Measurements from ENCODE around the gene NGFR.

DNA sequence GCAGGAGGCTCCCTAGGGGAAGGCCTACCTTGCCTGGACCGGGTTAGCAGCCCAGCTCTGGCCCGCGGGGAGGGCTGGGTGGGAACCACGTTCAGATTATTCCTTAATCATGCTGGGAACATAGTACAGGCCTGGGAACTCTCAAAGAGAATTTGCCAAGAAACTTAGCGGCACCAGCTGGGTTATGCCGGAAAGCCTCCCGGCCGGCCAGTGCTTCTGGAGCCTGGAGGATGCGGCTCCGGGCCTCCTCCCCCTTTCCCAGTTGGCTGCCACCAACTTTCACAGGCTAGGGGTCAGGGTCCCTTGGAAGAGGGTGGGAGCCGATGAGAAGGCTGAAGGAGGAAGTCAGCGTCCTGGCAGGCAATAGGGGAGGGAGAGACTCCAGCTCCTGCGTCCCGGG lies 10.8 kb downstream of the NGFR start:
- TF ChIP-seq, protein P1, sequence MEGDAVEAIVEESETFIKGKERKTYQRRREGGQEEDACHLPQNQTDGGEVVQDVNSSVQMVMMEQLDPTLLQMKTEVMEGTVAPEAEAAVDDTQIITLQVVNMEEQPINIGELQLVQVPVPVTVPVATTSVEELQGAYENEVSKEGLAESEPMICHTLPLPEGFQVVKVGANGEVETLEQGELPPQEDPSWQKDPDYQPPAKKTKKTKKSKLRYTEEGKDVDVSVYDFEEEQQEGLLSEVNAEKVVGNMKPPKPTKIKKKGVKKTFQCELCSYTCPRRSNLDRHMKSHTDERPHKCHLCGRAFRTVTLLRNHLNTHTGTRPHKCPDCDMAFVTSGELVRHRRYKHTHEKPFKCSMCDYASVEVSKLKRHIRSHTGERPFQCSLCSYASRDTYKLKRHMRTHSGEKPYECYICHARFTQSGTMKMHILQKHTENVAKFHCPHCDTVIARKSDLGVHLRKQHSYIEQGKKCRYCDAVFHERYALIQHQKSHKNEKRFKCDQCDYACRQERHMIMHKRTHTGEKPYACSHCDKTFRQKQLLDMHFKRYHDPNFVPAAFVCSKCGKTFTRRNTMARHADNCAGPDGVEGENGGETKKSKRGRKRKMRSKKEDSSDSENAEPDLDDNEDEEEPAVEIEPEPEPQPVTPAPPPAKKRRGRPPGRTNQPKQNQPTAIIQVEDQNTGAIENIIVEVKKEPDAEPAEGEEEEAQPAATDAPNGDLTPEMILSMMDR (conservative IDR thresholded peaks at IDR 0.05; ENCODE audit: low read length): no peak
- TF ChIP-seq EZH2phosphoT487 (IDR thresholded peaks at IDR 0.05; ENCODE audit: borderline replicate concordance, low read depth, low read length): no peak

Data from OCI-LY7 (cell line).